GM23338 (cell line): ENCODE results near the gene CAD. TPM values are rescaled to one million over a fixed set of nuclear protein-coding genes. Genes with fewer than 3 reads are reported as not detected.
A peak's percentile ranks its signal among the peaks of the same experiment; 100 is the strongest.

Experiments
- ATAC-seq: fragments of 200-7000 bp; cut with Tn5 transposase; 3 replicates; pipeline ENCODE4 v1.9.1; 2020
- DNase-seq: peaks from one replicate; pipeline ENCODE4 v3.0.0-alpha.2; 2015; ENCODE audit warnings: low spot score
- H2AFZ ChIP-seq: fragments of 200-600 bp; sonication (generic); 2 replicates; pipeline ENCODE4 v1.8.0; 2016; ENCODE audit warnings: antibody characterized with exemption, mild to moderate bottlenecking, moderate library complexity
- H3F3A ChIP-seq: fragments of 200-600 bp; sonication (generic); replicated peaks from 2 replicates; pipeline ENCODE4 v1.8.0; 2017; ENCODE audit warnings: antibody characterized with exemption, mixed run types, low read depth
- H3K27ac ChIP-seq: fragments of 200-600 bp; sonication (generic); 2 replicates; pipeline ENCODE4 v1.6.1; 2016; ENCODE audit warnings: low read depth
- H3K27me3 ChIP-seq: fragments of 200-600 bp; sonication (generic); 2 replicates; pipeline ENCODE4 v1.8.0; 2016; ENCODE audit warnings: mild to moderate bottlenecking, mixed run types, moderate library complexity; ENCODE audit not compliant: insufficient read depth
- H3K36me3 ChIP-seq: fragments of 200-600 bp; sonication (generic); 2 replicates; pipeline ENCODE4 v1.8.0; 2016; ENCODE audit warnings: mild to moderate bottlenecking; ENCODE audit not compliant: insufficient read depth
- H3K4me1 ChIP-seq: fragments of 200-600 bp; sonication (generic); 2 replicates; pipeline ENCODE4 v1.8.0; 2016; ENCODE audit warnings: mild to moderate bottlenecking, moderate library complexity; ENCODE audit not compliant: insufficient read depth
- H3K4me2 ChIP-seq: fragments of 200-600 bp; sonication (generic); 2 replicates; pipeline ENCODE4 v1.7.1; 2017; ENCODE audit warnings: mixed run types
- H3K4me3 ChIP-seq: fragments of 200-600 bp; sonication (generic); 2 replicates; pipeline ENCODE4 v1.6.1; 2016; ENCODE audit warnings: mixed run types
- H3K79me2 ChIP-seq: fragments of 200-600 bp; sonication (generic); replicated peaks from 2 replicates; pipeline ENCODE4 v1.8.0; 2017; ENCODE audit warnings: mild to moderate bottlenecking; ENCODE audit not compliant: insufficient read depth
- H3K9me2 ChIP-seq: fragments of 200-600 bp; sonication (generic); 2 replicates; pipeline ENCODE4 v1.8.0; 2017; ENCODE audit not compliant: insufficient read depth
- H4K20me1 ChIP-seq: fragments of 200-600 bp; sonication (generic); replicated peaks from 2 replicates; pipeline ENCODE4 v1.8.0; 2017; ENCODE audit warnings: mild to moderate bottlenecking; ENCODE audit not compliant: insufficient read depth
- H3K27ac Mint-ChIP-seq: 2 replicates; pipeline ENCODE4 v1.8.0; 2020; ENCODE audit warnings: inconsistent platforms, mild to moderate bottlenecking, moderate library complexity, mixed read lengths
- H3K27me3 Mint-ChIP-seq: 3 replicates; pipeline ENCODE4 v1.8.0; 2022; ENCODE audit warnings: low read depth, mild to moderate bottlenecking, moderate library complexity, mixed read lengths, inconsistent platforms; ENCODE audit not compliant: insufficient read depth, poor library complexity
- H3K36me3 Mint-ChIP-seq: 3 replicates; pipeline ENCODE4 v1.8.0; 2021; ENCODE audit warnings: low read depth, mild to moderate bottlenecking, inconsistent platforms, moderate library complexity, mixed read lengths
- H3K4me1 Mint-ChIP-seq: 3 replicates; pipeline ENCODE4 v1.8.0; 2020; ENCODE audit warnings: mild to moderate bottlenecking, inconsistent platforms, mixed read lengths
- H3K4me3 Mint-ChIP-seq: 3 replicates; pipeline ENCODE4 v1.8.0; 2021; ENCODE audit warnings: moderate library complexity, mild to moderate bottlenecking, inconsistent platforms, mixed read lengths
- H3K9me3 Mint-ChIP-seq: 3 replicates; pipeline ENCODE4 v1.8.0; 2020; ENCODE audit warnings: moderate library complexity, mild to moderate bottlenecking, inconsistent platforms, mixed read lengths
- CREB1 ChIP-seq: fragments of 250-450 bp; sonication (Bioruptor Pico); IDR thresholded peaks from 2 replicates; pipeline ENCODE4 v1.5.0; 2020; ENCODE audit warnings: low read depth, mild to moderate bottlenecking, moderate library complexity
- EZH2 ChIP-seq: fragments of 200-600 bp; sonication (generic); IDR thresholded peaks from one replicate; pipeline ENCODE4 v1.8.0; 2017; ENCODE audit warnings: antibody characterized with exemption, mild to moderate bottlenecking, low read depth; ENCODE audit not compliant: unreplicated experiment
- EZH2phosphoT487 ChIP-seq: fragments of 200-600 bp; sonication (generic); IDR thresholded peaks from one replicate; pipeline ENCODE4 v1.8.1; 2018; ENCODE audit warnings: antibody characterized with exemption; ENCODE audit not compliant: unreplicated experiment
- JUNB ChIP-seq: IDR thresholded peaks from one replicate; pipeline ENCODE4 v1.6.1; 2016; ENCODE audit warnings: antibody characterized with exemption; ENCODE audit not compliant: unreplicated experiment
- NANOG ChIP-seq: IDR thresholded peaks from 2 replicates; pipeline ENCODE4 v1.6.1; 2016; ENCODE audit warnings: antibody characterized with exemption, borderline replicate concordance
- POLR2AphosphoS5 ChIP-seq: IDR thresholded peaks from 2 replicates; pipeline ENCODE4 v1.6.1; 2016; ENCODE audit warnings: antibody characterized with exemption, low read depth
- REST ChIP-seq: IDR thresholded peaks from one replicate; pipeline ENCODE4 v1.6.1; 2018; ENCODE audit warnings: antibody characterized with exemption; ENCODE audit not compliant: unreplicated experiment
- STAT1 ChIP-seq: IDR thresholded peaks from one replicate; pipeline ENCODE4 v1.6.1; 2016; ENCODE audit warnings: antibody characterized with exemption; ENCODE audit not compliant: unreplicated experiment
- ZNF331 ChIP-seq: fragments of 250-450 bp; sonication (Bioruptor Pico); IDR thresholded peaks from 2 replicates; pipeline ENCODE4 v1.5.0; 2020; ENCODE audit warnings: low read depth, mild to moderate bottlenecking, moderate library complexity
- ZNF462 ChIP-seq: fragments of 250-450 bp; sonication (Bioruptor Pico); IDR thresholded peaks from 2 replicates; pipeline ENCODE4 v1.5.0; 2020; ENCODE audit warnings: mild to moderate bottlenecking, moderate library complexity
- polyA plus RNA-seq: library from polyadenylated mRNA; unstranded; fragments of >200 nt; fragmentation: Nextera tagmentation; extraction: Ambion mirVana; gene quantifications from 2 replicates; pipeline ENCODE4 v1.2.1, GENCODE V29; 2016
- total RNA-seq: library from RNA; depleted of rRNA; stranded (reverse); fragments of >200 nt; shearing (Covaris generic); gene quantifications from 2 replicates; pipeline ENCODE4 v1.2.3, GENCODE V29; 2014

The CAD gene
- total and polyA plus RNA-seq, 2 experiments from 2014 or later, result 38.1 to 147 TPM

GRCh38 chr2:27171351-27171848 lies 45.8 kb upstream of the CAD start (continued):
- TF ChIP-seq JUNB (no peak), CREB1 (CRISPR knock-in tag) (no peak), EZH2 (no peak), EZH2phosphoT487 (no peak), STAT1 (no peak), REST (no peak)

- H3K79me2 ChIP-seq, result no peaks in the 10 kb centered on the region
- Mint-ChIP-seq H3K36me3 (no peaks in the 10 kb centered on the region), H3K27ac (no peak overlapping the region), H3K4me1 (peaks cover 3% of the 10 kb centered on the region; the same call in 1 of the 3 replicates), H3K27me3 (no peaks in the 10 kb centered on the region), H3K4me3 (no peak overlapping the region), H3K9me3 (no peaks in the 10 kb centered on the region)
- H3K4me1 ChIP-seq, result no peaks in the 10 kb centered on the region
- no peaks in the 10 kb centered on the region for H3K9me2 ChIP-seq
- no peak overlapping the region for H3K27ac ChIP-seq
- no peaks in the 10 kb centered on the region for H3F3A ChIP-seq
- no peaks in the 10 kb centered on the region for H4K20me1 ChIP-seq
- no peak overlapping the region for H3K4me3 ChIP-seq
- ATAC-seq (peak; percentile 40), DNase-seq (no peak)
- peak overlapping the region; percentile 26; the same call in 1 of the 2 replicates for H2AFZ ChIP-seq
- no peak overlapping the region for H3K4me2 ChIP-seq
- H3K27me3 ChIP-seq, result no peaks in the 10 kb centered on the region
- no peaks in the 10 kb centered on the region for H3K36me3 ChIP-seq
- TF ChIP-seq REST (no peak), EZH2phosphoT487 (no peak), ZNF331 (CRISPR knock-in tag) (no peak), NANOG (no peak), CREB1 (CRISPR knock-in tag) (no peak), ZNF462 (CRISPR knock-in tag) (no peak), STAT1 (no peak), JUNB (no peak), EZH2 (no peak), POLR2AphosphoS5 (no peak)
These were observed 42.5 kb upstream of the CAD start for GRCh38 chr2:27174638-27175037.
